Smooth muscle cell of the umbilical artery (primary cell): Measurements from ENCODE around the gene GIMAP1. TPM values are rescaled to one million over a fixed set of nuclear protein-coding genes. Genes with fewer than 3 reads are reported as not detected.

ENCODE experiments used
- total RNA-seq: library from RNA; depleted of rRNA; stranded (reverse); fragments of >200 nt; gene quantifications from 2 replicates; pipeline ENCODE4 v1.2.3, GENCODE V29; 2014

The GIMAP1 gene
- total RNA-seq, result under 0.01 TPM in 1 of 2 replicates, not detected in the other

GRCh38 chr7:150716368-150716767, at the start of gene GIMAP1:
GIMAP1 (plus strand) TSS chr7:150716613; CDS start chr7:150719048, 2,435 bp downstream.

GRCh38 chr7:150685219-150686029, 31.0 kb upstream of the GIMAP1 start, which contains the start of gene GIMAP2:
GIMAP2 (plus strand) TSS chr7:150685706; CDS start chr7:150687060, 1,354 bp downstream.

GRCh38 chr7:150737265-150738055, 21.0 kb downstream of the GIMAP1 start, which contains the start of gene GIMAP5:
GIMAP5 (plus strand) TSS chr7:150737418; CDS start chr7:150740885, 3,467 bp downstream.

Other genes starting within 250 kb of the GIMAP1 start
- gene GIMAP7, start 201.7 kb upstream of the GIMAP1 start, total RNA-seq, result not detected in 2 replicates
- 0.23 and 0.59 TPM in 2 replicates for gene GIMAP4, start 149.2 kb upstream of the GIMAP1 start, total RNA-seq
- 0.05 and 0.30 TPM in 2 replicates for gene GIMAP6, start 84.2 kb upstream of the GIMAP1 start, total RNA-seq
- under 0.01 TPM in 1 of 2 replicates, not detected in the other for gene GIMAP2, start 30.9 kb upstream of the GIMAP1 start, total RNA-seq
- gene GIMAP5, start 20.8 kb downstream of the GIMAP1 start, total RNA-seq, result not detected in 2 replicates
- gene TMEM176B, start 83.8 kb downstream of the GIMAP1 start, total RNA-seq, result not detected in 2 replicates
- not detected in 2 replicates for gene TMEM176A, start 84.2 kb downstream of the GIMAP1 start, total RNA-seq
- gene AOC1, start 135.9 kb downstream of the GIMAP1 start, total RNA-seq, result not detected in 2 replicates